Measurements from ENCODE around the gene NME1.

The NME1 gene

DNA sequence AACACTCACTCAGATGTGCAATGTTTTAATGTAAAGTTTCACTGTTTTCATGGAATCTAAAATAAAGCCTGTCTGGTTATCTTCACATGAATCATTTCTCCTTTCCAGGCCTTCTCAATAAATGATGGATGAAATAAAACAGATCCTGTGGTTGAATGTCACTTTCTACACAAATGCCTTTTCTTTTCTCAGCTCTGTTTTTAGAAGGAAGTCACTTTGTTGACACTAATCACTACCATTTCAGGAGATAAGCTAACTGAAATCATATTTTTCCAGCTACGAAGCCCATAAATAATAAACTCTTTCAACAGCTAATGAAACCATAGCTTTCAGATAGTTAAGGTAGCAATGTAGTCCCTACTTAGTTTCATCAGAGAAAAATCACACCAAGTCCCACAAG is 30.8 kb downstream of the NME1 start:
- no peak overlapping the region for H2BK120ac ChIP-seq (ENCODE audit: low read depth, low read length)

DNA sequence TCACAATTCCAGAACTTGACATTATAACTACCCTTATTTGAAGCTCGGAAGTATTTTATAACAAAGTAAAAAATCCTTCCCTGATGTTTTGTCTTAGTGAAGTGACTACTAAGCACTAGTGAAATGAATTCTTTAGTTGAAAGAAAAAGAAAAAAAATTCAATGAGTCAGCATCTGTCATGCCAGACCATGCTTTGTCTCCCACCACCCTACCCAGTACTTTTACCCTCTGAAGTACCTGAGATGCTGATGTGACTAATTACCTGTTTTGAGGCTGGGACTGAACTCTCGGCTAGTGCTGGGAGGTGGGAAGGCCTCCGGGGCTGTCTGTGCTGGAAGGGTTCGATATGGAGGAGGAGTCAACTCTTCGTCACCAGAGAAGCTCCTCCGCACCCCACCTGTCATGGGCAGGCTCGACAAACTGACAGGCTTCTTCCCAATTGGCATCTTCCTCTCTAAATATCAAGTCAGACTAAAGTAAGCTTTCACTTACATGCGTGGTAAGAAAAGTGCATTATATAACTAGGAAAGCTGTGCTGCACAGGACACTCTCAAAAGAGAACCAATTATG is 32.5 kb downstream of the NME1 start:
- no CpG with 5 or more reads among the region's 8 CpGs for WGBS, 2 donors (ENCODE audit: extremely low coverage in 2 of 2, insufficient read length in 2 of 2, insufficient replicate concordance in 1 of 2)
- Histone ChIP-seq H3K4ac (ENCODE audit: low read length) (no peak overlapping the region), H2BK120ac (ENCODE audit: low read depth, low read length) (no peak overlapping the region), H3K4me2 (ENCODE audit: insufficient read depth, low read length, poor library complexity, severe bottlenecking) (no peak overlapping the region), H3K9ac (ENCODE audit: low read depth, low read length, poor library complexity) (no peak overlapping the region), H2BK5ac (ENCODE audit: low read length) (no peak overlapping the region), H3K9me3 (replicated peaks in 1 of 2; ENCODE audit: control insufficient read depth in 2 of 2, insufficient read depth in 1 of 2, low read depth in 1 of 2, low read length in 2 of 2) (no peaks in the 10 kb centered on the region), H3K27me3 (ENCODE audit: control insufficient read depth in 3 of 3, insufficient read depth in 3 of 3, low read depth in 1 of 3, low read length in 3 of 3) (no peaks in the 10 kb centered on the region), H3K14ac (ENCODE audit: low read length) (no peak overlapping the region), H3K4me1 (ENCODE audit: control insufficient read depth in 2 of 2, insufficient read depth in 1 of 2, low read depth in 1 of 2, low read length in 2 of 2) (no peaks in the 10 kb centered on the region), H3K36me3 (replicated peaks in 1 of 2; ENCODE audit: control insufficient read depth in 2 of 2, insufficient read depth in 2 of 2, low read length in 2 of 2) (peaks cover 23 to 95% of the 10 kb centered on the region in 2 donors), H3K27ac (replicated peaks; ENCODE audit: low read length) (no peak overlapping the region), H2AK5ac (ENCODE audit: low read depth, low read length) (no peak overlapping the region), H3K79me1 (ENCODE audit: low read depth, low read length) (no peaks in the 10 kb centered on the region), H4K8ac (ENCODE audit: low read depth, low read length) (no peak overlapping the region), H3K18ac (ENCODE audit: low read length) (no peak overlapping the region), H2AFZ (ENCODE audit: low read length) (no peak overlapping the region), H4K91ac (ENCODE audit: low read depth, low read length, poor library complexity) (no peak overlapping the region), H2BK12ac (ENCODE audit: low read length) (no peak overlapping the region), H2BK15ac (ENCODE audit: low read length) (no peak overlapping the region), H3K4me3 (ENCODE audit: low read length in 2 of 2) (no peak overlapping the region), H3K23ac (ENCODE audit: low read depth, low read length, poor library complexity) (no peak overlapping the region)
- DNase-seq (ENCODE audit: low spot score), result no peak

More for the DNA sequence above, 30.8 kb downstream of the NME1 start:
- WGBS, 2 donors (ENCODE audit: extremely low coverage in 2 of 2, insufficient read length in 2 of 2, insufficient replicate concordance in 1 of 2), result no CpG with 5 or more reads among the region's 1 CpG
- Histone ChIP-seq H3K4me3 (ENCODE audit: low read length in 2 of 2) (no peak overlapping the region), H2BK12ac (ENCODE audit: low read length) (no peak overlapping the region), H2AK5ac (ENCODE audit: low read depth, low read length) (no peak overlapping the region), H3K4me1 (ENCODE audit: control insufficient read depth in 2 of 2, insufficient read depth in 1 of 2, low read depth in 1 of 2, low read length in 2 of 2) (no peaks in the 10 kb centered on the region), H4K91ac (ENCODE audit: low read depth, low read length, poor library complexity) (no peak overlapping the region), H2BK15ac (ENCODE audit: low read length) (no peak overlapping the region), H3K14ac (ENCODE audit: low read length) (no peak overlapping the region), H3K9ac (ENCODE audit: low read depth, low read length, poor library complexity) (no peak overlapping the region), H3K36me3 (replicated peaks in 1 of 2; ENCODE audit: control insufficient read depth in 2 of 2, insufficient read depth in 2 of 2, low read length in 2 of 2) (peaks cover 22 to 93% of the 10 kb centered on the region in 2 donors), H4K8ac (ENCODE audit: low read depth, low read length) (no peak overlapping the region), H3K18ac (ENCODE audit: low read length) (no peak overlapping the region), H3K79me1 (ENCODE audit: low read depth, low read length) (no peaks in the 10 kb centered on the region), H3K27me3 (ENCODE audit: control insufficient read depth in 3 of 3, insufficient read depth in 3 of 3, low read depth in 1 of 3, low read length in 3 of 3) (no peaks in the 10 kb centered on the region), H2BK5ac (ENCODE audit: low read length) (no peak overlapping the region), H3K9me3 (replicated peaks in 1 of 2; ENCODE audit: control insufficient read depth in 2 of 2, insufficient read depth in 1 of 2, low read depth in 1 of 2, low read length in 2 of 2) (no peaks in the 10 kb centered on the region), H2AFZ (ENCODE audit: low read length) (no peak overlapping the region), H3K4ac (ENCODE audit: low read length) (no peak overlapping the region), H3K23ac (ENCODE audit: low read depth, low read length, poor library complexity) (no peak overlapping the region), H3K27ac (replicated peaks; ENCODE audit: low read length) (no peak overlapping the region), H3K4me2 (ENCODE audit: insufficient read depth, low read length, poor library complexity, severe bottlenecking) (no peak overlapping the region)
- no peak for DNase-seq (ENCODE audit: low spot score)

DNA sequence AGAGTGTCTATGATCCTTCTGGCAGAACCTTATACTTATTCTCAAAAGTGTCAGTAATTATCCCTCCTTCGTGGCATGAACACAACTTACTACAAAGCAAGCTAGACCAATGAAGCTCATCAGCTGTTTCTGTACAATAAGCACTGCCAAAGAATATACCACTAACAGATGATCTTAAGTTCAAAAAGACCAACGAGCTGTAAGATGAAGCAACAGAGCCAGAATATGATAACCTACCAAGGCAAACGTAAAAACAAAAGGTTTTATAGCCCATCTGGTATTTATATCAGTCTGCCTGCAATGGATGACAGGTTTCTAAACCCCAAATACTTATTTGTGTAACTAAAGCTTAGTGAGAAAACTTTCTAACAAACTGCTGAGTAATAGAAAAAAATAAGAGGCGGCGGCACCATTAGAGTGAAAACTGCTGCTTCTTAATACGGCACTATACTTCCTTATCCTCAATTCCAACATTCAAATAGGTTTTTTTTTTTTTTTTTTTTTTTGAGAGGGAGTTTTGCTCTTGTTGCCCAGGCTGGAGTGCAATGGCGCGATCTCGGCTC is 35.0 kb downstream of the NME1 start:
- Histone ChIP-seq H2BK12ac (ENCODE audit: low read length) (no peak overlapping the region), H3K4me2 (ENCODE audit: insufficient read depth, low read length, poor library complexity, severe bottlenecking) (no peak overlapping the region), H3K9ac (ENCODE audit: low read depth, low read length, poor library complexity) (no peak overlapping the region), H2AK5ac (ENCODE audit: low read depth, low read length) (no peak overlapping the region), H3K14ac (ENCODE audit: low read length) (no peak overlapping the region), H2BK5ac (ENCODE audit: low read length) (no peak overlapping the region), H2AFZ (ENCODE audit: low read length) (no peak overlapping the region), H3K27me3 (ENCODE audit: control insufficient read depth in 3 of 3, insufficient read depth in 3 of 3, low read depth in 1 of 3, low read length in 3 of 3) (no peaks in the 10 kb centered on the region), H4K8ac (ENCODE audit: low read depth, low read length) (no peak overlapping the region), H3K36me3 (replicated peaks in 1 of 2; ENCODE audit: control insufficient read depth in 2 of 2, insufficient read depth in 2 of 2, low read length in 2 of 2) (peaks cover 18 to 95% of the 10 kb centered on the region in 2 donors), H3K4me1 (ENCODE audit: control insufficient read depth in 2 of 2, insufficient read depth in 1 of 2, low read depth in 1 of 2, low read length in 2 of 2) (no peaks in the 10 kb centered on the region), H2BK15ac (ENCODE audit: low read length) (no peak overlapping the region), H3K23ac (ENCODE audit: low read depth, low read length, poor library complexity) (no peak overlapping the region), H3K27ac (replicated peaks; ENCODE audit: low read length) (no peak overlapping the region), H4K91ac (ENCODE audit: low read depth, low read length, poor library complexity) (no peak overlapping the region), H3K4me3 (ENCODE audit: low read length in 2 of 2) (no peak overlapping the region), H3K4ac (ENCODE audit: low read length) (no peak overlapping the region), H2BK120ac (ENCODE audit: low read depth, low read length) (no peak overlapping the region), H3K9me3 (replicated peaks in 1 of 2; ENCODE audit: control insufficient read depth in 2 of 2, insufficient read depth in 1 of 2, low read depth in 1 of 2, low read length in 2 of 2) (no peaks in the 10 kb centered on the region), H3K79me1 (ENCODE audit: low read depth, low read length) (no peaks in the 10 kb centered on the region), H3K18ac (ENCODE audit: low read length) (no peak overlapping the region)
- no peak for DNase-seq (ENCODE audit: low spot score)
- WGBS, 2 donors (ENCODE audit: extremely low coverage in 2 of 2, insufficient read length in 2 of 2, insufficient replicate concordance in 1 of 2), result no CpG with 5 or more reads among the region's 9 CpGs

DNA sequence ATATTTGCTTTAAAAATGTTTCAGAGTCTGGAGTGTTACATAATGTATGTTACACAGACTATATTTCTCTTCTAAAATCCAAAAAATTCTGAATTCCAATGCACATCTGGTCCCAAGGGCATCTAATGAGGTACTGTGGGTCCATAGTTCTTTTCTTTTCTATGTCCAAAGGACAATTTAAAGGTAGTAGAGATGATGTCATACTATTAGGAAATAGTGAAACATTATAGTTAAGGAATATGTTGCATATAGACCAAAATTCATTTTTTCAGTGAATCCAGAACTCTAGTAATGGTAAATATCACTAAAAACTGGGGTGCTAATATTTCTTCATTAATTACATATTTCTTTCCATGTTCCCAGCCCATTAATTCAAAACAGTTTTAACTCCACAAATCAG is 35.8 kb downstream of the NME1 start:
- H3K9ac ChIP-seq (ENCODE audit: low read depth, low read length, poor library complexity), result no peak overlapping the region
- no peak overlapping the region for H2AK5ac ChIP-seq (ENCODE audit: low read depth, low read length)
- no peak overlapping the region for H3K4me2 ChIP-seq (ENCODE audit: insufficient read depth, low read length, poor library complexity, severe bottlenecking)
- H3K23ac ChIP-seq (ENCODE audit: low read depth, low read length, poor library complexity), result no peak overlapping the region
- no peak for DNase-seq (ENCODE audit: low spot score)
- H2BK120ac ChIP-seq (ENCODE audit: low read depth, low read length), result no peak overlapping the region
- H3K4me1 ChIP-seq (ENCODE audit: control insufficient read depth in 2 of 2, insufficient read depth in 1 of 2, low read depth in 1 of 2, low read length in 2 of 2), result no peaks in the 10 kb centered on the region
- H2BK15ac ChIP-seq (ENCODE audit: low read length), result no peak overlapping the region
- H3K14ac ChIP-seq (ENCODE audit: low read length), result no peak overlapping the region
- no peak overlapping the region for H3K18ac ChIP-seq (ENCODE audit: low read length)
- no peak overlapping the region for H3K4ac ChIP-seq (ENCODE audit: low read length)
- H3K36me3 ChIP-seq (replicated peaks in 1 of 2; ENCODE audit: control insufficient read depth in 2 of 2, insufficient read depth in 2 of 2, low read length in 2 of 2), result peaks cover 20 to 95% of the 10 kb centered on the region in 2 donors
- no peak overlapping the region for H4K91ac ChIP-seq (ENCODE audit: low read depth, low read length, poor library complexity)
- H3K27me3 ChIP-seq (ENCODE audit: control insufficient read depth in 3 of 3, insufficient read depth in 3 of 3, low read depth in 1 of 3, low read length in 3 of 3), result no peaks in the 10 kb centered on the region
- H3K27ac ChIP-seq (replicated peaks; ENCODE audit: low read length), result no peak overlapping the region
- no peak overlapping the region for H2BK12ac ChIP-seq (ENCODE audit: low read length)
- no peak overlapping the region for H2AFZ ChIP-seq (ENCODE audit: low read length)
- H3K9me3 ChIP-seq (replicated peaks in 1 of 2; ENCODE audit: control insufficient read depth in 2 of 2, insufficient read depth in 1 of 2, low read depth in 1 of 2, low read length in 2 of 2), result no peaks in the 10 kb centered on the region
- no peaks in the 10 kb centered on the region for H3K79me1 ChIP-seq (ENCODE audit: low read depth, low read length)
- H3K4me3 ChIP-seq (ENCODE audit: low read length in 2 of 2), result no peak overlapping the region
- no peak overlapping the region for H4K8ac ChIP-seq (ENCODE audit: low read depth, low read length)
- H2BK5ac ChIP-seq (ENCODE audit: low read length), result no peak overlapping the region
